Esophagus squamous epithelium (tissue), 5 donors: ENCODE measurements around the gene IL12A. TPM values are rescaled to one million over a fixed set of nuclear protein-coding genes. Genes with fewer than 3 reads are reported as not detected.
A peak's percentile ranks its signal among the peaks of the same experiment; 100 is the strongest.

ENCODE experiments used
- DNase-seq: peaks from one replicate; lab custom pipeline; 2025; lab: John Stamatoyannopoulos, UW
- H3K27ac ChIP-seq, 4 donors: fragments of 200-600 bp; sonication (generic); one replicate each; pipeline ENCODE4 v1.5.1; 2016 to 2019; ENCODE audit warnings: mild to moderate bottlenecking in 1 of 4
- H3K27me3 ChIP-seq, 4 donors: fragments of 200-600 bp; sonication (generic); 1 replicate in 3 of 4; 2 replicates in 1 of 4; pipeline versions ENCODE4 v1.5.1 to v1.6.0; 2017 to 2021; ENCODE audit warnings: antibody characterized with exemption in 1 of 4
- H3K36me3 ChIP-seq, 3 donors: fragments of 200-600 bp; sonication (generic); one replicate each; pipeline ENCODE4 v1.5.1; 2016 to 2019
- H3K4me1 ChIP-seq, 3 donors: fragments of 200-600 bp; sonication (generic); one replicate each; pipeline ENCODE4 v1.5.1; 2017 to 2019
- H3K4me3 ChIP-seq, 4 donors: fragments of 200-600 bp; sonication (generic); 1 replicate in 3 of 4; 2 replicates in 1 of 4; pipeline ENCODE4 v1.5.1; 2016 to 2019; ENCODE audit warnings: mild to moderate bottlenecking in 2 of 4, moderate library complexity in 1 of 4
- H3K9me3 ChIP-seq, 3 donors: fragments of 200-600 bp; sonication (generic); one replicate each; pipeline ENCODE4 v1.5.1; 2016 to 2019
- POLR2A ChIP-seq, 4 donors: fragments of 450-650 bp; IDR thresholded peaks; one replicate each; pipeline ENCODE4 v1.6.1; 2017; ENCODE audit warnings: antibody characterized with exemption in 4 of 4, mild to moderate bottlenecking in 4 of 4, moderate library complexity in 3 of 4
- WGBS, 2 donors: methylation state at CpG; one replicate each; pipeline ENCODE4 v1.1.5; 2018; 5-methylcytosine and 5-hydroxymethylcytosine counted together
- intact Hi-C: fragments of 100-400 bp; cut with DNase I; formaldehyde crosslinking; loops from one replicate; pipeline ENCODE4 v1.15.0; 2022
- total RNA-seq, 4 donors: library from RNA; depleted of rRNA; stranded (reverse); fragments of >200 nt; gene quantifications; one replicate each; pipeline ENCODE4 v1.1.0, GENCODE V29; 2016
- TF ChIP-seq, protein P1 (sequence below), 6 experiments: fragments of 450-650 bp in 4 of 6; fragments of 200-600 bp in 2 of 6; sonication (generic) in 2 of 6; IDR thresholded peaks; one replicate each; pipeline ENCODE4 v1.5.1; 2016 to 2019; ENCODE audit warnings: antibody characterized with exemption in 6 of 6, mild to moderate bottlenecking in 4 of 6, moderate library complexity in 4 of 6
- donor health status: DM: yes; HTN: yes; CAD: no.

IL12A gene
- total RNA-seq, 4 donors from 2014 or later, result 0.44 to 27.0 (median 6.8) TPM

DNA sequence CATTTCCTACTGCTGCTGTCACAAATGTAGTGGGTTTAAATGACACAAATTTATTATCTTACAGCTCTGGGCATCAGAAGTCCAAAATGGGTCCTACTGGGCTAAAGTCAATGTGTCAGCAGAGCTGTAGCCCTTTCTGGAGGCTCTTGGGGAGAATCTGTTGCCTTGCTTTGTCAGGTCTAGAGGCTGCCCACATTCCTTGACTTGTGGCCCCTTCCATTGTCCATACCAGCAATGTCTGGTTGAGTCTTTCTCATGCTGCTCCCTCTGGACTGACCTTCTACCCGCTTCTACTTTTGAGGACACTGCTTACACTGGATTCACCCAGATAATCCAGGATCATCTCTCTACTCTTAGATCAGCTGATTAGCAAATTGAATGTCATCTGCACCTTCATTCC is 3.0 kb downstream of the IL12A start:
- Histone ChIP-seq H3K36me3 (peaks cover 0 to 3% (median 0%) of the 10 kb centered on the region in 3 donors), H3K4me3 (no peak overlapping the region), H3K4me1 (peaks cover 0 to 84% (median 5%) of the 10 kb centered on the region in 3 donors), H3K9me3 (no peaks in the 10 kb centered on the region), H3K27me3 (no peaks in the 10 kb centered on the region), H3K27ac (peak overlapping the region in 1 of 4 donors; percentile 57)
- no peak for TF ChIP-seq POLR2A (IDR thresholded peaks at IDR 0.05)
- 100% methylated on average over 1 of the region's 1 CpG for WGBS, 2 donors
- DNase-seq, result no peak
- intact Hi-C loops, result no loop called here

DNA sequence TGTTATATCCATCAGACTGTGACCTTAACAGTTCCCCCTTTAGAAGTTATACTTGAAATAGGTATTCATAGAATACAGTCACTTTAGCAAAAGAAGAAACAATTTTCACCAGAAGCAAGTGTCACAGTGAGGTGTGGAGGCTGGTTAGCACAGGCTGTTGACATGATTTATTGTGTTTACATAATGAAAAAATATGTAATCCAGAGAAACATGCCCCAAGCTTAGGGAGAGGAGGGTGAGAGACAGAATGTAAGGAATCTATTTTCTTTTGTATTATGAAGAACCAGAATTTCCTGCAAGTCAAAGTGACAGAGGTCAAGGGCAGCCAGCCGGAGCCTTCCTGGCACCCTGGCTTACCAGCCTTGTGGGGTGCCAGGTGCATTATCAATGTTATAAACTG is 4.0 kb downstream of the IL12A start:
- intact Hi-C loops, result no loop called here
- Histone ChIP-seq H3K4me1 (peaks cover 0 to 82% (median 5%) of the 10 kb centered on the region in 3 donors), H3K27me3 (no peaks in the 10 kb centered on the region), H3K36me3 (peaks cover 0 to 3% (median 0%) of the 10 kb centered on the region in 3 donors), H3K9me3 (no peaks in the 10 kb centered on the region), H3K27ac (peak overlapping the region in 1 of 4 donors; percentile 57), H3K4me3 (no peak overlapping the region)
- no peak for DNase-seq
- 29 to 38% methylated on average over 1 of the region's 1 CpG for WGBS, 2 donors
- no peak for TF ChIP-seq POLR2A (IDR thresholded peaks at IDR 0.05)
- TF ChIP-seq, protein P1, sequence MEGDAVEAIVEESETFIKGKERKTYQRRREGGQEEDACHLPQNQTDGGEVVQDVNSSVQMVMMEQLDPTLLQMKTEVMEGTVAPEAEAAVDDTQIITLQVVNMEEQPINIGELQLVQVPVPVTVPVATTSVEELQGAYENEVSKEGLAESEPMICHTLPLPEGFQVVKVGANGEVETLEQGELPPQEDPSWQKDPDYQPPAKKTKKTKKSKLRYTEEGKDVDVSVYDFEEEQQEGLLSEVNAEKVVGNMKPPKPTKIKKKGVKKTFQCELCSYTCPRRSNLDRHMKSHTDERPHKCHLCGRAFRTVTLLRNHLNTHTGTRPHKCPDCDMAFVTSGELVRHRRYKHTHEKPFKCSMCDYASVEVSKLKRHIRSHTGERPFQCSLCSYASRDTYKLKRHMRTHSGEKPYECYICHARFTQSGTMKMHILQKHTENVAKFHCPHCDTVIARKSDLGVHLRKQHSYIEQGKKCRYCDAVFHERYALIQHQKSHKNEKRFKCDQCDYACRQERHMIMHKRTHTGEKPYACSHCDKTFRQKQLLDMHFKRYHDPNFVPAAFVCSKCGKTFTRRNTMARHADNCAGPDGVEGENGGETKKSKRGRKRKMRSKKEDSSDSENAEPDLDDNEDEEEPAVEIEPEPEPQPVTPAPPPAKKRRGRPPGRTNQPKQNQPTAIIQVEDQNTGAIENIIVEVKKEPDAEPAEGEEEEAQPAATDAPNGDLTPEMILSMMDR (IDR thresholded peaks at IDR 0.05), result no peak

DNA sequence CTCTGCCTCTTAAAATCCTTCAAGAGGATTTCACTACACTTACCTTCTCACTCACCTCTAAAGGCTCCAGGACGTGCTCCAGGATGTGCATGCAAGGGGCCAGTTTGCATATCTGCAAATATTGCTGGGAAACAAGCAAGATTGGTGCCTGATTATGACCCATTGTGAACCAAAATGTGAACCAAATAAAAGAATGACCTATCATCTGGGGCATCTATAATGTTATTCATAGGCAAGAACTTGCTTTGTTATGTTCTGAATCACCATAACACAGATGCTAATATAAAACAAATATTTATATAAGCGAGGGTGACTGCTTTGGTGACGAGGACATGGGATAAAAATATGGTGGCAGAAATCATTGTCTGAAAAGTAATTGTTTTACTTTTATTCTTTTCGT is 5.5 kb downstream of the IL12A start:
- Histone ChIP-seq H3K27me3 (no peaks in the 10 kb centered on the region), H3K9me3 (no peaks in the 10 kb centered on the region), H3K4me1 (peaks cover 0 to 68% (median 0%) of the 10 kb centered on the region in 3 donors), H3K4me3 (no peak overlapping the region), H3K36me3 (peaks cover 0 to 3% (median 0%) of the 10 kb centered on the region in 3 donors), H3K27ac (peak overlapping the region in 1 of 4 donors; percentile 45)
- intact Hi-C loops, result no loop called here
- no peak for DNase-seq
- TF ChIP-seq POLR2A (IDR thresholded peaks at IDR 0.05), result no peak
- TF ChIP-seq, protein P1 (IDR thresholded peaks at IDR 0.05), result no peak
- 59 to 75% methylated on average over 4 of the region's 4 CpGs for WGBS, 2 donors

DNA sequence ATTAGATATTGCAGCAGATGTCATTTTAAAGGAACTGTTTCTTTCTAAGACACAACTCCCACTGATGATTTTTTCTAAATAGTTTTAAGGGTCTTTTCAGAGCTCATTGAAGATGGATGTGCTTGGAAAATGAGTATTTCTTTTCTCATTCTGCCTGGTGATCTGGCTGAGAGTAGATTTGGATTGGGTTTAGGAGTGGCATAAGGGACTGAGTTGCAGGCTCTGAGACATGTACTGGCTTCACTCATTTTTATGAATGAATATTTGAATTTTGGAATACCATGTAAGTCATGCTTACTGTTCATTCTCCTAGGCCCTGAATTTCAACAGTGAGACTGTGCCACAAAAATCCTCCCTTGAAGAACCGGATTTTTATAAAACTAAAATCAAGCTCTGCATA is 6.5 kb downstream of the IL12A start:
- peaks cover 0 to 3% (median 0%) of the 10 kb centered on the region in 3 donors for H3K36me3 ChIP-seq
- intact Hi-C loops, result no loop called here

DNA sequence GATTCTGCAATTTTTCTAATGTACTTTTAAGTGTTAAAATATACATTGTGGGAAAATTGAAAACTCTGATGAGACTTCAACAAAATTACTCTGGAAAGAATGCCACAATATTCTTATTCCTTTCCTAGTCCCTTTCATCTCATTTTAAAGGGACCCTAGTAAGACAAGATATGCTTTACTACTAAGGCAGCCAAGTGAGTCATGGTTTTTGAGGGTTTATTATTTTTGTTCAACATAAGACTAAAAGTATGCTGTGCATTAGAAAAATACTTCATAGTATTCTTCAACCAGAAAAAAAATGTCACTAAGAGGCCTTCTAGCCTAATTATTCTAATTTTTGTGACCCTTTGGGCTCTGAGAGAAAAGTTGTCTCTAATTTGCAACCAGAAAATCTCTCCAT is 7.4 kb downstream of the IL12A start:
- H3K9me3 ChIP-seq, result no peaks in the 10 kb centered on the region
- intact Hi-C loops, result no loop called here
- H3K4me3 ChIP-seq, result no peak overlapping the region
- no peak overlapping the region for H3K27ac ChIP-seq
- no peaks in the 10 kb centered on the region for H3K27me3 ChIP-seq
- no peak for DNase-seq
- peaks cover 0 to 3% (median 0%) of the 10 kb centered on the region in 3 donors for H3K36me3 ChIP-seq
- no peak for TF ChIP-seq POLR2A (IDR thresholded peaks at IDR 0.05)
- TF ChIP-seq, protein P1 (IDR thresholded peaks at IDR 0.05), result no peak
- peaks cover 0 to 55% (median 0%) of the 10 kb centered on the region in 3 donors for H3K4me1 ChIP-seq

More for the DNA sequence above, 6.5 kb downstream of the IL12A start:
- H3K27ac ChIP-seq, result no peak overlapping the region
- H3K4me3 ChIP-seq, result no peak overlapping the region
- DNase-seq, result no peak
- H3K27me3 ChIP-seq, result no peaks in the 10 kb centered on the region
- TF ChIP-seq, protein P1 (IDR thresholded peaks at IDR 0.05), result no peak
- no peak for TF ChIP-seq POLR2A (IDR thresholded peaks at IDR 0.05)
- H3K4me1 ChIP-seq, result peaks cover 0 to 59% (median 0%) of the 10 kb centered on the region in 3 donors
- H3K9me3 ChIP-seq, result no peaks in the 10 kb centered on the region
- WGBS, 2 donors, result 91 to 95% methylated on average over 1 of the region's 1 CpG

DNA sequence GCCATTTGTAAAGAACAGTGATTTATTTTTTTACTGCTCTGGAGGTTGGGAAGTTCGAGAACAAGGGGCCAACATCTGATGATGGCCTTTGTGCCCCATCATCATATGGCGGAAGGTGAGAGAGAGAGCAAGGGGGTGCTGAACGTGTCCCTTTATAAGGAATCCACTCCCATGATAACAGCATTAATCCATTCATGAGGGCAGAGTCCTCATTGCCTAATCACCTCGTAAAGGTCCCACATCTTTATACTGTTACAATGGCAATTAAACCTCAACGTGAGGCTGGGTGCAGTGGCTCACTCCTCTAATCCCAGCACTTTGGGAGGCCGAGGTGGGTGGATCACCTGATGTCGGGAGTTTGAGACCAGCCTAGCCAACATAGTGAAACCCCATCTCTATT is 8.3 kb downstream of the IL12A start:
- Histone ChIP-seq H3K27me3 (no peaks in the 10 kb centered on the region), H3K4me3 (no peak overlapping the region), H3K27ac (no peak overlapping the region), H3K9me3 (no peaks in the 10 kb centered on the region), H3K36me3 (peaks cover 0 to 3% (median 0%) of the 10 kb centered on the region in 3 donors), H3K4me1 (peaks cover 0 to 56% (median 0%) of the 10 kb centered on the region in 3 donors)
- 88 to 94% methylated on average over 4 to 7 of the region's 7 CpGs for WGBS, 2 donors
- no peak for TF ChIP-seq POLR2A (IDR thresholded peaks at IDR 0.05)
- TF ChIP-seq, protein P1 (IDR thresholded peaks at IDR 0.05), result no peak
- intact Hi-C loops, result no loop called here
- DNase-seq, result no peak
